Neural cell (in vitro differentiated cells): ENCODE measurements around the gene ORC3.

Experiments used
- EP300 ChIP-seq: fragments of 450-650 bp; conservative IDR thresholded peaks from 2 replicates; pipeline ENCODE4 v1.6.1; 2014; ENCODE audit warnings: antibody characterized with exemption, mild to moderate bottlenecking, moderate library complexity; ENCODE audit not compliant: poor library complexity, severe bottlenecking
- REST ChIP-seq: IDR thresholded peaks from 2 replicates; pipeline ENCODE4 v1.6.1; 2012; ENCODE audit warnings: borderline replicate concordance

- TF ChIP-seq EP300 (no peak), REST (no peak)
Observed at GRCh38 chr6:87590990-87591389, 1.1 kb downstream of the ORC3 start.
